K562 (cell line): Measurements from ENCODE around the gene MCC. TPM values are rescaled to one million over a fixed set of nuclear protein-coding genes. Genes with fewer than 3 reads are reported as not detected.

Experiments used
- ATAC-seq: fragments of 200-7000 bp; cut with Tn5 transposase; 3 replicates; pipeline ENCODE4 v1.9.1; 2020; ENCODE audit warnings: moderate library complexity
- BruUV-seq: library from RNA; stranded (reverse); fragments of 400-500 nt; replicated peaks from 2 replicates; lab custom pipeline; 2021; lab: Mats Ljungman, UMichigan
- CTCF ChIA-PET: fragments of 300-600 bp; formaldehyde crosslinking; extraction: SDS; loops from one replicate; lab custom pipeline; 2021; ENCODE audit warnings: low intra/inter-chr PET ratio; lab: Yijun Ruan, JAX
- POLR2A ChIA-PET: fragments of 300-600, 350-650 bp; sonication (Branson Sonifier 250); formaldehyde crosslinking; extraction: SDS; loops from one replicate; lab custom pipeline; 2021; ENCODE audit warnings: antibody characterized with exemption, inconsistent platforms; lab: Yijun Ruan, JAX
- DNase-seq, 4 experiments: peaks; one replicate each; pipeline versions ENCODE4 v3.0.0 to v3.0.0-alpha.2; 2011 to 2018; ENCODE audit warnings: low spot score in 3 of 4, mixed read lengths in 3 of 4; ENCODE audit errors: extremely low read depth in 1 of 4
- FAIRE-seq: peaks from 2 replicates; lab custom pipeline; 2011; peaks lifted over from hg19 to GRCh38; lab: Jason Lieb, UNC
- H2AFZ ChIP-seq: 2 replicates; pipeline ENCODE4 v1.6.0; 2011; ENCODE audit warnings: low read depth, low read length, control low read depth, inconsistent platforms
- H3K27ac ChIP-seq: fragments of 200-600 bp; 3 replicates; pipeline ENCODE4 v1.8.0; 2011; ENCODE audit warnings: low read depth, mild to moderate bottlenecking, control low read depth, inconsistent platforms, low read length, moderate library complexity, mixed read lengths; ENCODE audit errors: extremely low read depth
- H3K27me3 ChIP-seq, 2 experiments: fragments of 300-600 bp in 1 of 2; 2 replicates in 1 of 2; 3 replicates in 1 of 2; pipeline versions ENCODE4 v1.6.0 to v1.8.0; 2011; ENCODE audit warnings: inconsistent platforms in 2 of 2, low read length in 2 of 2, mild to moderate bottlenecking in 1 of 2, mixed read lengths in 1 of 2, moderate library complexity in 1 of 2; ENCODE audit not compliant: control insufficient read depth in 2 of 2, insufficient read depth in 2 of 2
- H3K36me3 ChIP-seq: fragments of 300-600 bp; 3 replicates; pipeline ENCODE4 v1.8.0; 2011; ENCODE audit warnings: mild to moderate bottlenecking, low read length, inconsistent platforms; ENCODE audit not compliant: control insufficient read depth, insufficient read depth
- H3K4me1 ChIP-seq, 2 experiments: fragments of 200-600 bp in 1 of 2; replicated peaks in 1 of 2; 2 replicates in 1 of 2; 3 replicates in 1 of 2; pipeline versions ENCODE4 v1.5.1 to v1.8.0; 2011; ENCODE audit warnings: inconsistent platforms in 2 of 2, low read length in 2 of 2, mild to moderate bottlenecking in 1 of 2, mixed read lengths in 1 of 2, moderate library complexity in 1 of 2; ENCODE audit not compliant: control insufficient read depth in 2 of 2, insufficient read depth in 2 of 2
- H3K4me2 ChIP-seq: 2 replicates; pipeline ENCODE4 v1.6.1; 2011; ENCODE audit warnings: low read length, control low read depth, inconsistent platforms, mixed read lengths; ENCODE audit not compliant: insufficient read depth
- H3K4me3 ChIP-seq: fragments of 200-600 bp; sonication (generic), shearing (Covaris generic); 2 replicates; pipeline ENCODE4 v1.5.1; 2016; ENCODE audit warnings: control low read depth, inconsistent platforms
- H3K79me2 ChIP-seq: fragments of 200-600 bp; 3 replicates; pipeline ENCODE4 v1.8.0; 2011; ENCODE audit warnings: low read length, inconsistent platforms; ENCODE audit not compliant: control insufficient read depth, insufficient read depth
- H3K9ac ChIP-seq, 2 experiments: 2 replicates each; pipeline versions ENCODE4 v1.6.0 to v1.6.1; 2011; ENCODE audit warnings: low read depth in 2 of 2, low read length in 2 of 2, control low read depth in 1 of 2, inconsistent platforms in 1 of 2, mild to moderate bottlenecking in 1 of 2, mixed read lengths in 1 of 2; ENCODE audit not compliant: insufficient read depth in 1 of 2
- H3K9me1 ChIP-seq: one replicate; pipeline ENCODE4 v1.6.0; 2011; ENCODE audit warnings: inconsistent platforms, mild to moderate bottlenecking, low read length, moderate library complexity; ENCODE audit not compliant: control insufficient read depth, insufficient read depth
- H3K9me3 ChIP-seq: replicated peaks from 2 replicates; pipeline ENCODE4 v1.5.1; 2011; ENCODE audit warnings: low read depth, low read length, inconsistent platforms; ENCODE audit not compliant: control insufficient read depth, insufficient read depth
- H4K20me1 ChIP-seq: replicated peaks from 2 replicates; pipeline ENCODE4 v1.6.1; 2011; ENCODE audit warnings: low read length, inconsistent platforms, mixed read lengths; ENCODE audit not compliant: control insufficient read depth, insufficient read depth
- CCNT2 ChIP-seq: IDR thresholded peaks from 2 replicates; pipeline ENCODE4 v1.6.1; 2011; ENCODE audit warnings: borderline replicate concordance, low read depth, mild to moderate bottlenecking, moderate library complexity, mixed read lengths, low read length; ENCODE audit not compliant: insufficient read length; ENCODE audit errors: extremely low read depth
- DACH1 ChIP-seq: fragments of 450-650 bp; IDR thresholded peaks from 2 replicates; pipeline ENCODE4 v1.6.1; 2018; ENCODE audit not compliant: partially characterized antibody
- EP300 ChIP-seq: IDR thresholded peaks from 2 replicates; pipeline ENCODE4 v1.6.1; 2012; ENCODE audit warnings: low read length, improper control_type of control experiment
- JUND ChIP-seq, 2 experiments: IDR thresholded peaks; 2 replicates in 1 of 2; 3 replicates in 1 of 2; pipeline ENCODE4 v1.6.1; 2011; ENCODE audit warnings: borderline replicate concordance in 2 of 2, low read depth in 2 of 2, low read length in 2 of 2, improper control_type of control experiment in 1 of 2, missing biosample characterization in 1 of 2, missing genetic modification characterization in 1 of 2, missing genetic modification reagents in 1 of 2
- MCM2 ChIP-seq: fragments of 450-650 bp; IDR thresholded peaks from 2 replicates; pipeline ENCODE4 v1.6.1; 2017; ENCODE audit warnings: low read depth, mild to moderate bottlenecking
- NR0B1 ChIP-seq: fragments of 450-650 bp; IDR thresholded peaks from one replicate; pipeline ENCODE4 v1.6.1; 2018; ENCODE audit warnings: mild to moderate bottlenecking, moderate library complexity; ENCODE audit not compliant: partially characterized antibody
- NRF1 ChIP-seq, 2 experiments: fragments of 450-650 bp; IDR thresholded peaks in 1 of 2; conservative IDR thresholded peaks in 1 of 2; 2 replicates each; pipeline ENCODE4 v1.6.1; 2014; ENCODE audit warnings: mild to moderate bottlenecking in 2 of 2
- PML ChIP-seq: IDR thresholded peaks from 2 replicates; pipeline ENCODE4 v1.6.1; 2012; ENCODE audit warnings: low read length, inconsistent platforms
- SMARCA4 ChIP-seq: fragments of 450-650 bp; IDR thresholded peaks from 2 replicates; pipeline ENCODE4 v1.6.1; 2016
- YY1 ChIP-seq, 3 experiments: IDR thresholded peaks; 2 replicates each; pipeline ENCODE4 v1.6.1; 2011; ENCODE audit warnings: low read length in 2 of 3, mild to moderate bottlenecking in 2 of 3, moderate library complexity in 2 of 3, borderline replicate concordance in 1 of 3, control low read depth in 1 of 3, low read depth in 1 of 3; ENCODE audit not compliant: insufficient read depth in 3 of 3, insufficient replicate concordance in 2 of 3, control insufficient read depth in 1 of 3, insufficient read length in 1 of 3; ENCODE audit errors: extremely low read depth in 1 of 3
- ZNF512 ChIP-seq: IDR thresholded peaks from 2 replicates; pipeline ENCODE4 v1.6.1; 2016; ENCODE audit warnings: missing genetic modification characterization, missing compliant biosample characterization
- WGBS: fragments of 100-300 bp; shearing (Covaris generic); methylation state at CpG from one replicate; pipeline ENCODE4 v1.1.6; 2016; ENCODE audit warnings: low coverage, mixed read lengths; ENCODE audit not compliant: insufficient coverage; ENCODE audit errors: missing lambda C conversion rate; 5-methylcytosine and 5-hydroxymethylcytosine counted together
- in situ Hi-C: fragments of 300-500 bp; cut with MboI; formaldehyde crosslinking; loops from 4 replicates; pipeline ENCODE4 v1.15.0; 2018; ENCODE audit warnings: inconsistent platforms, mixed read lengths
- intact Hi-C: fragments of 100-400 bp; cut with micrococcal nuclease; formaldehyde crosslinking; loops from 2 replicates; pipeline ENCODE4 v1.14.2; 2022
- polyA plus RNA-seq, 8 experiments: library from polyadenylated mRNA; depleted of rRNA in 4 of 8; stranded (reverse) in 5 of 8; unstranded in 3 of 8; fragments of >200 nt; fragmentation: Nextera tagmentation in 2 of 8; fragmentation: Illumina TruSeq in 1 of 8; extraction: Ambion mirVana in 2 of 8; extraction: Trizol in 1 of 8; gene quantifications; 2 replicates each; pipeline versions ENCODE4 v1.2.1 to v1.2.3, GENCODE V29; 2011 to 2014; ENCODE audit warnings: inconsistent platforms in 1 of 8, missing spikeins in 1 of 8
- total RNA-seq, 7 experiments: library from RNA; depleted of rRNA in 6 of 7; stranded (reverse); fragments of >200 nt in 6 of 7; fragmentation: Illumina TruSeq in 2 of 7; extraction: Trizol in 2 of 7; gene quantifications; 2 replicates each; pipeline versions ENCODE4 v1.2.1 to v1.2.3, GENCODE V29; 2011 to 2021; ENCODE audit warnings: low replicate concordance in 1 of 7
- TF ChIP-seq, protein P1 (sequence below): fragments of 250-450 bp; sonication (Bioruptor Pico); IDR thresholded peaks from 2 replicates; pipeline ENCODE4 v1.5.0; 2021; ENCODE audit warnings: mild to moderate bottlenecking, borderline replicate concordance
- TF ChIP-seq, protein P2 (sequence below), 2 experiments: fragments of 450-650 bp; conservative IDR thresholded peaks; 2 replicates each; pipeline ENCODE4 v1.6.1; 2017; ENCODE audit warnings: mild to moderate bottlenecking in 2 of 2, moderate library complexity in 2 of 2

The MCC gene
- total and polyA plus RNA-seq, 9 of the 15 experiments (the other 6 are each of a cell fraction or from before 2014, with no cell fraction given), result 0.04 to 0.24 (median 0.06) TPM; not detected in 1

DNA sequence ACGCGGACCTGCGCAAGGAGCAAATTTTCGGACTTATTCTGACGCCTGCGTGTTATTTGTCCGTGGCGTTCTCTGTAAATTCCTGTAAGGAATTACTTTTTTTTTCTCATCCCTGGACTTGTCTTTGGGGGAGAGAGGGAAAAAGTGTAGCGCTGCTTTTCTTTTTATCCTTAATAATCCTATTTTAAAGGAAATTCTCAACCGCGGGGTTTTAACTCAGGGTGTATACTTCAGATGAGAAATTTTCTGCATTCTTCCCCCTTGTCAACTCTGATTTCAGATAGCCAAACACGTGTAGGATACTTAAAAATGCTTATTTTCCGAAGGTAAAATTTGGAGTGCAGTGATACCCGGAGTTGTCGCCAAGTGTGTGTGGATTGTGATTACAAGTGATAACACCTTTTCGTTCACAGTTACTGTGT lies 510.8 kb downstream of the MCC start:
- H3K36me3 ChIP-seq, result peaks cover 18% of the 10 kb centered on the region
- peaks cover 17 to 36% of the 10 kb centered on the region in 2 experiments for H3K4me1 ChIP-seq
- in situ Hi-C loops, result no loop called here
- ChIA-PET CTCF (no interaction called here), POLR2A (interaction anchor here (0.6 kb wide), 1 partner anchor 9 kb away, joined by 4 read pairs; no protein-coding TSS in a partner anchor)
- H3K9me3 ChIP-seq, result no peaks in the 10 kb centered on the region
- peak overlapping the region; percentile 83; the same call in 1 of the 2 replicates for H2AFZ ChIP-seq
- H3K27me3 ChIP-seq, result no peaks in the 10 kb centered on the region
- intact Hi-C loops, result loop anchor here (5.0 to 10.0 kb wide), 4 partner anchors 115 to 423 kb away; partner anchors contain the start of gene SRP19
- peak; percentile 3; the same call in 1 of the 3 replicates for ATAC-seq
- H3K79me2 ChIP-seq, result peaks cover 59% of the 10 kb centered on the region
- peak overlapping the region; percentile 91 for H3K4me2 ChIP-seq
- no peak for FAIRE-seq
- 2% methylated on average over 16 of the region's 16 CpGs for WGBS
- peak overlapping the region; percentile 64 for H3K4me3 ChIP-seq
- H3K27ac ChIP-seq, result peak overlapping the region; percentile 86
- peak overlapping the region; percentile 88 to 97 for H3K9ac ChIP-seq
- TSS peak; percentile 47 for BruUV-seq
- peak in 3 of 4 experiments; percentile 15 to 51 (median 24) for DNase-seq
- H3K9me1 ChIP-seq, result no peaks in the 10 kb centered on the region
- H4K20me1 ChIP-seq, result no peaks in the 10 kb centered on the region
- TF ChIP-seq DACH1 (no peak), NRF1 (conservative IDR thresholded peaks at IDR 0.05 in 1 of 2, IDR thresholded peaks at IDR 0.05 in 1 of 2) (peak; percentile 73 to 75), YY1 (IDR thresholded peaks at IDR 0.05; ENCODE audit: borderline replicate concordance in 1 of 3, control insufficient read depth in 1 of 3, extremely low read depth in 1 of 3, insufficient read depth in 3 of 3, insufficient read length in 1 of 3, insufficient replicate concordance in 2 of 3, low read depth in 1 of 3, low read length in 2 of 3) (no peak), NR0B1 (no peak), CCNT2 (no peak), SMARCA4 (no peak), JUND (IDR thresholded peaks at IDR 0.05; ENCODE audit: borderline replicate concordance, low read depth, low read length) (no peak), JUND (tag; IDR thresholded peaks at IDR 0.05; ENCODE audit: borderline replicate concordance, low read depth, low read length) (no peak), EP300 (no peak), ZNF512 (tag) (0 out of 2 replicates have a peak, but pooled peaks have one; percentile 29), MCM2 (no peak), PML (0 out of 2 replicates have a peak, but pooled peaks have one; percentile 9)
- TF ChIP-seq, protein P1, sequence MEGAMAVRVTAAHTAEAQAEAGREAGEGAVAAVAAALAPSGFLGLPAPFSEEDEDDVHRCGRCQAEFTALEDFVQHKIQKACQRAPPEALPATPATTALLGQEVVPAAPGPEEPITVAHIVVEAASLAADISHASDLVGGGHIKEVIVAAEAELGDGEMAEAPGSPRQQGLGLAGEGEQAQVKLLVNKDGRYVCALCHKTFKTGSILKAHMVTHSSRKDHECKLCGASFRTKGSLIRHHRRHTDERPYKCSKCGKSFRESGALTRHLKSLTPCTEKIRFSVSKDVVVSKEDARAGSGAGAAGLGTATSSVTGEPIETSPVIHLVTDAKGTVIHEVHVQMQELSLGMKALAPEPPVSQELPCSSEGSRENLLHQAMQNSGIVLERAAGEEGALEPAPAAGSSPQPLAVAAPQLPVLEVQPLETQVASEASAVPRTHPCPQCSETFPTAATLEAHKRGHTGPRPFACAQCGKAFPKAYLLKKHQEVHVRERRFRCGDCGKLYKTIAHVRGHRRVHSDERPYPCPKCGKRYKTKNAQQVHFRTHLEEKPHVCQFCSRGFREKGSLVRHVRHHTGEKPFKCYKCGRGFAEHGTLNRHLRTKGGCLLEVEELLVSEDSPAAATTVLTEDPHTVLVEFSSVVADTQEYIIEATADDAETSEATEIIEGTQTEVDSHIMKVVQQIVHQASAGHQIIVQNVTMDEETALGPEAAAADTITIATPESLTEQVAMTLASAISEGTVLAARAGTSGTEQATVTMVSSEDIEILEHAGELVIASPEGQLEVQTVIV (CRISPR knock-in tag), result no peak
- TF ChIP-seq, protein P2, sequence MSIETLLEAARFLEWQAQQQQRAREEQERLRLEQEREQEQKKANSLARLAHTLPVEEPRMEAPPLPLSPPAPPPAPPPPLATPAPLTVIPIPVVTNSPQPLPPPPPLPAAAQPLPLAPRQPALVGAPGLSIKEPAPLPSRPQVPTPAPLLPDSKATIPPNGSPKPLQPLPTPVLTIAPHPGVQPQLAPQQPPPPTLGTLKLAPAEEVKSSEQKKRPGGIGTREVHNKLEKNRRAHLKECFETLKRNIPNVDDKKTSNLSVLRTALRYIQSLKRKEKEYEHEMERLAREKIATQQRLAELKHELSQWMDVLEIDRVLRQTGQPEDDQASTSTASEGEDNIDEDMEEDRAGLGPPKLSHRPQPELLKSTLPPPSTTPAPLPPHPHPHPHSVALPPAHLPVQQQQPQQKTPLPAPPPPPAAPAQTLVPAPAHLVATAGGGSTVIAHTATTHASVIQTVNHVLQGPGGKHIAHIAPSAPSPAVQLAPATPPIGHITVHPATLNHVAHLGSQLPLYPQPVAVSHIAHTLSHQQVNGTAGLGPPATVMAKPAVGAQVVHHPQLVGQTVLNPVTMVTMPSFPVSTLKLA (conservative IDR thresholded peaks at IDR 0.05), result peak; percentile 61 to 64; a peak in 3 of 4 replicates
